Measurements from ENCODE around the gene PDE4D.
"Not testable (repeated sequence)": the region's sequence is repeated elsewhere in the genome, so short reads cannot be mapped to it uniquely, and the experiment has no call there.

GRCh38 chr5:59463618-59464166 lies 429.8 kb downstream of the PDE4D start:
- not testable (repeated sequence) for TF ChIP-seq CTCF (IDR thresholded peaks at IDR 0.05; ENCODE audit: low read length); EZH2 (optimal IDR thresholded peaks at IDR 0.05; ENCODE audit: low read depth, low read length); EZH2phosphoT487 (IDR thresholded peaks at IDR 0.05; ENCODE audit: low read length)

All from MM.1S (cell line).